ENCODE data around the gene ADGRF5. TPM values are rescaled to one million over a fixed set of nuclear protein-coding genes. Genes with fewer than 3 reads are reported as not detected.

The ADGRF5 gene
- total RNA-seq, 2 experiments from 2014 or later = not detected

DNA sequence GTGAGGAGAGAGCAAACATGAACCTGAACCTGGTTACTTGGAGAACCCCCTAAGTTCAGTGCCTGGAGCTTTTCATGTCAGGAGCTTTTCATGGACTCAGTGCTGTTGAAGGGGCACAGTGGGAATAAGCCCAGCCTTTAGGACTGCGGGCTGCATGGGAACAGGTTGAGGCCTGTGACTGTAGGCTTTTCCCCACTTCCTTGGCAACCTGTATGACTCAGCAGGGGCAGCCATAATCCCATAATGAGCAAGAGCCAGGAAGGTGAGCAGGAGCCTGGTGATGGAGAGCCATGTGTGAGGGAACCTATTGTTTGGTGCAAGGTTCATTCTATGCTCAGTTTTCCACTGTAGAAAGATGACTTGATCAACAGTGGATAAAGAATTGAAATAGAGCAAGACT, 105.1 kb downstream of the ADGRF5 start:
- H3K4me3 Mint-ChIP-seq = no peak overlapping the region
- H3K9me3 Mint-ChIP-seq = peaks cover 1% of the 10 kb centered on the region
- DNase-seq = no peak
- ATAC-seq (ENCODE audit: low read depth) = no peak
- no peaks in the 10 kb centered on the region for H3K36me3 Mint-ChIP-seq
- POLR2A ChIA-PET = no interaction called here
- H3K4me1 Mint-ChIP-seq = no peaks in the 10 kb centered on the region
- H3K27ac Mint-ChIP-seq = no peak overlapping the region
- H3K27me3 Mint-ChIP-seq = no peaks in the 10 kb centered on the region

DNA sequence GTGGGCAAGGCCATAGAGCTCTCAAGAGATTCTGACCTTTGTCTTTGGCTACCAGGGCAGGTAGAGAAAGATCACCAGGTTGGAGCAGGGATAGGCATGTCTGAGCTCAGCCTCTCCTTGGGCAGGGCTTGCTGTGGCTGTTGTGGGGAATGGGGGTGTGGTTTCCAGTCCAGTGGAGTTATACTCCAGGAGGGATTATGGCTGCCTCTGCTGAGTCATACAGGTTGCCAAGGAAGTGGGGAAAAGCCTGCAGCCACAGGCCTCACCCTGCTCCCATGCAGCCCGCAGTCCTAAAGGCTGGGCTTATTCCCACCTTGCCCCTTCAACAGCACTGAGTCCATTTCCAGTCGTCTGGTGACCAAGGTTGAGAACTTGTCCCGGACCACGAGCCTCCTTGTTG, 106.6 kb downstream of the ADGRF5 start:
- Mint-ChIP-seq H3K4me1 (no peaks in the 10 kb centered on the region), H3K27ac (no peak overlapping the region), H3K27me3 (peaks cover 3% of the 10 kb centered on the region), H3K4me3 (no peak overlapping the region), H3K36me3 (no peaks in the 10 kb centered on the region), H3K9me3 (peaks cover 1% of the 10 kb centered on the region)
- ATAC-seq (ENCODE audit: low read depth) (no peak), DNase-seq (no peak)
- POLR2A ChIA-PET = no interaction called here

DNA sequence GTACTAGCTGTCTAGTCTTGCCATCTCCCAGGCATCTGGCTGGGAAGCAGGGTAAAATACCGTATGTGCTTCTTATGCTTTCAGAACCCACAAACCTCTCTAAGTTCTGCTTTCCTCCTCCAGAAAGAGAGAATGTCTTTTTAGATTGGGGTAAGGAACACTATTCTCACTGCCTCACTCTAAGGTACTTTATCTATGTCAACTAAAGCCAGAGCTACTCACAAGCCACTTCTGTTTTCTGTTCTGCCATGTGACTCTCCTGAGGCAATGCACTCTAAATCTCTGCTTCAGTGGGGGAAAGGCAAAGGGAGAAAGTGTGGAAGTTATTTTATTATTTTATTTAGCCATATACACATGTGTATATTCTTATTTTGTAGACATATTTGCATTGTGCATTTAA, 112.9 kb downstream of the ADGRF5 start:
- Mint-ChIP-seq H3K36me3 (no peaks in the 10 kb centered on the region), H3K27me3 (peaks cover 18% of the 10 kb centered on the region), H3K4me3 (no peak overlapping the region), H3K27ac (no peak overlapping the region), H3K4me1 (no peaks in the 10 kb centered on the region), H3K9me3 (no peaks in the 10 kb centered on the region)
- ATAC-seq (ENCODE audit: low read depth) (no peak), DNase-seq (no peak)
- POLR2A ChIA-PET = no interaction called here

Other genes with a start within 250 kb of the ADGRF5 start
- not detected for gene TDRD6, start 234.1 kb downstream of the ADGRF5 start, total RNA-seq
- 1 to 10 TPM; 7.5 to 9.6 TPM for gene PLA2G7, start 186.6 kb downstream of the ADGRF5 start, total RNA-seq
- not detected for gene ANKRD66, start 175.0 kb downstream of the ADGRF5 start, total RNA-seq
- gene MEP1A, start 128.5 kb downstream of the ADGRF5 start, total RNA-seq = not detected
- gene ADGRF1, start 120.4 kb upstream of the ADGRF5 start, total RNA-seq = not detected